ENCODE measurements around the gene PCAT6. TPM values are rescaled to one million over a fixed set of nuclear protein-coding genes. Genes with fewer than 3 reads are reported as not detected.
A peak's percentile ranks its signal among the peaks of the same experiment; 100 is the strongest.

Gene PCAT6
- total RNA-seq: not detected

GRCh38 chr1:202810615-202811295 lies at the start of gene PCAT6:
TSS of gene PCAT6 (plus strand) at chr1:202810954.
- peak; percentile 30 to 84 for TF ChIP-seq POLR2A (IDR thresholded peaks at IDR 0.05)
- TF ChIP-seq, protein P1, sequence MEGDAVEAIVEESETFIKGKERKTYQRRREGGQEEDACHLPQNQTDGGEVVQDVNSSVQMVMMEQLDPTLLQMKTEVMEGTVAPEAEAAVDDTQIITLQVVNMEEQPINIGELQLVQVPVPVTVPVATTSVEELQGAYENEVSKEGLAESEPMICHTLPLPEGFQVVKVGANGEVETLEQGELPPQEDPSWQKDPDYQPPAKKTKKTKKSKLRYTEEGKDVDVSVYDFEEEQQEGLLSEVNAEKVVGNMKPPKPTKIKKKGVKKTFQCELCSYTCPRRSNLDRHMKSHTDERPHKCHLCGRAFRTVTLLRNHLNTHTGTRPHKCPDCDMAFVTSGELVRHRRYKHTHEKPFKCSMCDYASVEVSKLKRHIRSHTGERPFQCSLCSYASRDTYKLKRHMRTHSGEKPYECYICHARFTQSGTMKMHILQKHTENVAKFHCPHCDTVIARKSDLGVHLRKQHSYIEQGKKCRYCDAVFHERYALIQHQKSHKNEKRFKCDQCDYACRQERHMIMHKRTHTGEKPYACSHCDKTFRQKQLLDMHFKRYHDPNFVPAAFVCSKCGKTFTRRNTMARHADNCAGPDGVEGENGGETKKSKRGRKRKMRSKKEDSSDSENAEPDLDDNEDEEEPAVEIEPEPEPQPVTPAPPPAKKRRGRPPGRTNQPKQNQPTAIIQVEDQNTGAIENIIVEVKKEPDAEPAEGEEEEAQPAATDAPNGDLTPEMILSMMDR (IDR thresholded peaks at IDR 0.05): peak in 1 of 5 experiments; percentile 42
- peak; percentile 83 to 95 for TF ChIP-seq EP300 (IDR thresholded peaks at IDR 0.05)
- Histone ChIP-seq H3K4me3 (peak within 1 kb of the TSS; percentile 70 to 78 (median 75)), H3K4me1 (peaks cover 0 to 41% (median 14%) of the 10 kb centered on the region in 4 donors), H3K36me3 (no peaks in the 10 kb centered on the region), H3K27me3 (no peaks in the 10 kb centered on the region), H3K9me3 (no peaks in the 10 kb centered on the region), H3K27ac (peak within 1 kb of the TSS; percentile 55 to 89 (median 84))
- 1% methylated on average over 49 to 51 of the region's 53 CpGs for WGBS, 2 donors
- DNase-seq (ENCODE audit: low spot score in 2 of 2): peak; percentile 91 to 93

DNA sequence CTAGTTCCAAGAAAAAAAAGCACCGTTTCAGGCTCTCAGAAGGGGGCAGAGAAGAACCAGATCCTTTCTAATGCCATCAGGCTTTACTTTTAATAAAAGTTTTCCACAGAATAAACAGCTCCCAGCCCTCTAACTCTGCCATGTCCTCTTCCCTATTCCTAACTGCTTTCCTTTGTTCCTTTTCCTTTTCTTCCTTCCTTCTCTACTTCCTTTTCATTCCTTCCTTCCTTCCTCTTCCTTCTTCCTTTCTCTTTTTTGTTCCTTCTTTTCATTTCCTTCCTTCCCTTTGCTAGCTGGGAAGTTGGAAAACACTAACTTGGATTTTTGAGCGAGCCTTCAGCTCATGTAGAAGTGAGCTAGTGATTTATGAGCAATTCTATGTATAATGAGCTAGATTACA lies 48.7 kb upstream of the PCAT6 start:
- no peak for DNase-seq (ENCODE audit: low spot score in 2 of 2)
- Histone ChIP-seq H3K9me3 (no peaks in the 10 kb centered on the region), H3K4me1 (no peaks in the 10 kb centered on the region), H3K4me3 (no peak overlapping the region), H3K36me3 (peaks cover 0 to 86% (median 10%) of the 10 kb centered on the region in 3 donors), H3K27me3 (no peaks in the 10 kb centered on the region), H3K27ac (no peak overlapping the region)
- WGBS, 2 donors: 52 to 63% methylated on average over 2 of the region's 2 CpGs
- TF ChIP-seq POLR2A (IDR thresholded peaks at IDR 0.05) (no peak), EP300 (IDR thresholded peaks at IDR 0.05) (no peak)
- TF ChIP-seq, protein P1 (IDR thresholded peaks at IDR 0.05): no peak

GRCh38 chr1:202765721-202766120 lies 45.0 kb upstream of the PCAT6 start:
- Histone ChIP-seq H3K27me3 (no peaks in the 10 kb centered on the region), H3K4me1 (no peaks in the 10 kb centered on the region), H3K36me3 (peaks cover 0 to 60% (median 10%) of the 10 kb centered on the region in 3 donors), H3K4me3 (no peak overlapping the region), H3K27ac (no peak overlapping the region), H3K9me3 (no peaks in the 10 kb centered on the region)
- TF ChIP-seq POLR2A (IDR thresholded peaks at IDR 0.05) (no peak), EP300 (IDR thresholded peaks at IDR 0.05) (no peak)
- TF ChIP-seq, protein P1 (IDR thresholded peaks at IDR 0.05): no peak
- no peak for DNase-seq (ENCODE audit: low spot score in 2 of 2)
- WGBS, 2 donors: 85 to 88% methylated on average over 1 of the region's 1 CpG

GRCh38 chr1:202770135-202770534 lies 40.6 kb upstream of the PCAT6 start:
- 86 to 98% methylated on average over 2 of the region's 2 CpGs for WGBS, 2 donors
- Histone ChIP-seq H3K27ac (no peak overlapping the region), H3K27me3 (no peaks in the 10 kb centered on the region), H3K9me3 (no peaks in the 10 kb centered on the region), H3K4me1 (no peaks in the 10 kb centered on the region), H3K36me3 (peaks cover 0 to 68% (median 12%) of the 10 kb centered on the region in 3 donors), H3K4me3 (no peak overlapping the region)
- TF ChIP-seq, protein P1 (IDR thresholded peaks at IDR 0.05): no peak
- TF ChIP-seq POLR2A (IDR thresholded peaks at IDR 0.05) (no peak), EP300 (IDR thresholded peaks at IDR 0.05) (no peak)
- DNase-seq (ENCODE audit: low spot score in 2 of 2): no peak

- peaks cover 0 to 7% (median 0%) of the 10 kb centered on the region in 3 donors for H3K36me3 ChIP-seq
- no peak for TF ChIP-seq POLR2A (IDR thresholded peaks at IDR 0.05)
- TF ChIP-seq EP300 (IDR thresholded peaks at IDR 0.05): no peak
- TF ChIP-seq, protein P1 (IDR thresholded peaks at IDR 0.05): no peak
- no peaks in the 10 kb centered on the region for H3K27me3 ChIP-seq
- no peak overlapping the region for H3K4me3 ChIP-seq
- H3K4me1 ChIP-seq: peaks cover 0 to 6% (median 0%) of the 10 kb centered on the region in 4 donors
- DNase-seq (ENCODE audit: low spot score in 2 of 2): no peak
- H3K27ac ChIP-seq: no peak overlapping the region
- WGBS, 2 donors: 76 to 83% methylated on average over 4 of the region's 4 CpGs
- H3K9me3 ChIP-seq: no peaks in the 10 kb centered on the region
Observed at GRCh38 chr1:202781180-202781579, 29.6 kb upstream of the PCAT6 start.
